CD4-positive, alpha-beta T cell treated with Interleukin-15 for 1 hour (primary cell): ENCODE results near the gene MAMSTR.

Experiments used
- DNase-seq: peaks from one replicate; pipeline ENCODE4 v3.0.0-alpha.2; 2020

MAMSTR gene

DNA sequence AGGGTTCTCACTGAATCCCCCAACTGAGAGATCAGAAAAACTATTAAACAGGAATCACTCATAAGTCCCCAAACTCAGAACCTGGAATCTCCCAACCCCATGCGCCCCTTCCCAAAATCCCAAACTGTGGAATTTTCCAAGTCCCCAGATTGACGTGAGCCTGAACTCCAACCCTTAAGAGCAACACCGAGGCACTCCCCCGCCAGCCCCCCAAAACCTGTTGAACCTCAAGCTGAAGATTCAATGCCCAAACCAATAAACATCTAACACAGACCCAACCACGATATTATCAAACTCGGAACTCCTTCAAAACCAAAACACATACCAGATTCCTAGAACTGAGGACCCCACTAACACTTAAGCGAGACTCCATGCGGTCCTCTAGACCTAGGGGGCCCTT is 26.6 kb upstream of the MAMSTR start:
- no peak for DNase-seq

DNA sequence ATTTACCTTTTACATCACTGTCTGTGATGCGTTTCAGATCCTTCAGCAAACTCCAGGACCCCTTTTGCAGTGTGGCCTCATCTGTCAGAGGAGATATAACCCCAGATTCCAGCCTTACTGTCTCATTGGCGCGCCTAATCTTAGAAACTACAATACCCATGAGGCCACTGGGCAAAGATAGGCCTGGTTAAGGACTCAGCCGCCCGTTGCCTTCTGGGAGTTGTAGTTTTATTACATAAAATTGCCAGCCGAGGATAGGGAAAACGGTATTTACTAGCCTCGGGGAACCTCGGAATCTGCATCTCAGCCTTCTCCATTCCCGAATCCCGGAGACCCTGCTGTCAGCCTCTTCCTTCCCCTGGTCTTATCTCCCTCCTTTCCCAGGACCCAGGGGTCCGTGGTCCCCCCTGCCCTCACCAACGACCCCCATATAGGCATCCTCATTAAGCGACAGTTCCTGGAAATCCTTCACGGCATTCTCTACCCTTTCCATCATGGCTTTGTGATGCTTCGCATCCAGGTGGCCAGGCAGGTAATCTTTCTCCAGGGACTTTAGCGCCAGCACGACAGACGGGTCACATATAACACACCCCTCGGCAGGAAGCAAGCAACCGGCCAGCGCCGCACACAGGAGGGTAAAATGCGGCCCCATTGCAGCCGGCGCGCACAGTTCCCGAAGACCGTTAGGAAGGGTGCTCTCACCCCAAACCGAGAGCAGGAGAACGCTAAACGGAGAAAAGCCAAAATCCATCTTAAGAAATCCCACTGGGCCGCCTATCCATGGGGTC is 25.9 kb upstream of the MAMSTR start:
- peak; percentile 54 for DNase-seq

DNA sequence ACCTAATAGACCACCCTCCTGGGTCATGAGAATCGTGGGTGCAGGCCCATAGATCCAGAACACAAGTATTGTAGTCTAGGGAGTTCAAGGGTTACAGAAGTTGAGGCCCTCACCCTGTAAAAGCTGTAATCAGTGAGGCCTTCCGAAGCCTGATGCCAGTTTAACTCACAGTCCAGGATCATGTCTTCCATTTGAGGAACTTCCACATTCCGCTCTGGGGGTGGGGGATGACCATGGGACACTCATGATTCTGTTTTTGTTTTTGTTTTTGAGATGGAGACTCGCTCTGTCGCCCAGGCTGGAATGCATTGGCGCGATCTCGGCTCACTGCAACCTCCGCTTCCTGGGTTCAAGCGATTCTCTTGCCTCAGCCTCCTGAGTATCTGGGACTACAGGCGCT is 22.6 kb upstream of the MAMSTR start:
- DNase-seq: no peak

DNA sequence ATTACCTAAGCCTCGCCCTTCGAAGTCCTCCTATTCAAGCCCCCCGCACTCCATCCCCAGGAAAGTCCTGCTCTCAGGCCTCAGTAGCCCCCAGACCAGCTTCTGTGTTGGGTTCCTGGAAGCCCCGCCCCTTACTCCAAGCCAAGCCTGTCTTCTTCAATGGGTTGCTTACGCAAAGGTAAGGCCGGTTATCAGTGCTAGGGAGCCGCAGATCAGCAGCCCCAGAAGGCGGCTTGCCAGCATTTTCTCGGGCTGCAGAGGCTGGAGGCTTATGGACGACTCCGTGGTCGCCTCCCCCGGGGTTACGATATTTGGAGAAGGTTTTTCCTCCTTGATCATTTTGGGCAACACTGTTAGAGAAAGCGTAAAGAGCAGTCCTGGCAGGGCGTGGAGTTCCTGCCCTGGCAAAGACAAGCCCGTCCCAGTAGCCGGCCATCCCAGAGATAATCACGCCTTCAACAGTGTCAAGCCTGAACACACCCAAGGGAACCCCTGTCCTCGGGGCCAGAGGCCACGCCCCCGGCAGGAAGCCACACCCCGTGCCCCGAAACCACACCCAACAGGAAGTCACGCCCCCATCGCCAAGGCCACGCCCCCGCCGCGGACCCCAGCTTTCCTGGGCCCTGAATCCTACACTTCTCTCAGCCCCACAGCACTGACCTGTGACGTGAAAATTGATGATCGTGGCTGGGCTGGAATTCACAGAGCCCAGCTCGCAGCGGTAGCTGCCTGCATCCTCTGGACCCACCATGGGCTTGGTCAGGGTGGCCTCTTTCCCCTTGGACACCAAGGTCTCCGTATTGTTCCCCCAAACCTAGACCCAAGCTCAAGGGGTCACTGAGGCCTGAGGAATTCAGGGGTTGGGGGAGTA is 21.8 kb upstream of the MAMSTR start:
- peak; percentile 27 for DNase-seq

DNA sequence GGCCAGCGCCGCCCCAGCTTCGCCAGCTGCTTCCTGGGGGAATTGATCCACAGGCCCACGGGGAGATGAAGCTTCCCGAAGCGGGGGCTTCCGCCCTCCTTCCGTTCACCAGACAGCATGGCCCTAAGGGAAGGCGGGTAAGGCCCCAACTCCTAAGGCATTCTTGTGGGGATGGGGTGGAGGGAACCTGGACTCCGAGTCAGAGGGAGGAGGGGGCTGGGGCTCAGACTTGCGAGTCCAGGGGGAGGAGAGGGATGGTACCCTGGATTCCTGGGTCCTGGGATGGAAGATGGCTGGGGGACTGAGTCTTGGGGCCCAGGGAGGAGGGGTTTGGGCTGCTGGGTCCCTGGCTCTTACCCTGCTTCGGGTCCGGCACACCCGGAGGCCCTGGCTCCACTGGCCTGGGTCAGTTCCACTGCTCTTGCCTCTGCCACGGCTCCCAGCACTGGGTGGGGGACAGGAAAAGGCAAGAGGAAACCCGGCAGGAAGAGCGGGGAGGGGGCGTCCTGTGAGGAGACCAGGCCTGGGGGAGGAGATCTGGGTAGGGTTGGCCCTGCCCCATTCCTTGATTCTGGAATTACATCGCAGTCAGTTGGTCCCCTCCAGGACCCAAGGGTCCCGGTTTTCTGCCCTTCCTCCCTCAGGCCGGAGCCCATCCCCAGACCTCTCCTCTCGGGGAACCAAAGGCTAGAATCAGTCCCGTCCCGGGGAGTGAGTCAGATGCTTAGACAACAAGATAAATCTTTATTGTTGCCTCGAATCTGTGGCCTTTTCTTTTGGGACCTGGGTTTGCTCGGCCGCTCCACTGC is 20.8 kb upstream of the MAMSTR start, which contains the start of gene RASIP1:
Gene RASIP1 (minus strand): TSS at position 447 of the 809 bp plus-strand sequence. CDS start 328 bp downstream, at position 119.
- no peak for DNase-seq

DNA sequence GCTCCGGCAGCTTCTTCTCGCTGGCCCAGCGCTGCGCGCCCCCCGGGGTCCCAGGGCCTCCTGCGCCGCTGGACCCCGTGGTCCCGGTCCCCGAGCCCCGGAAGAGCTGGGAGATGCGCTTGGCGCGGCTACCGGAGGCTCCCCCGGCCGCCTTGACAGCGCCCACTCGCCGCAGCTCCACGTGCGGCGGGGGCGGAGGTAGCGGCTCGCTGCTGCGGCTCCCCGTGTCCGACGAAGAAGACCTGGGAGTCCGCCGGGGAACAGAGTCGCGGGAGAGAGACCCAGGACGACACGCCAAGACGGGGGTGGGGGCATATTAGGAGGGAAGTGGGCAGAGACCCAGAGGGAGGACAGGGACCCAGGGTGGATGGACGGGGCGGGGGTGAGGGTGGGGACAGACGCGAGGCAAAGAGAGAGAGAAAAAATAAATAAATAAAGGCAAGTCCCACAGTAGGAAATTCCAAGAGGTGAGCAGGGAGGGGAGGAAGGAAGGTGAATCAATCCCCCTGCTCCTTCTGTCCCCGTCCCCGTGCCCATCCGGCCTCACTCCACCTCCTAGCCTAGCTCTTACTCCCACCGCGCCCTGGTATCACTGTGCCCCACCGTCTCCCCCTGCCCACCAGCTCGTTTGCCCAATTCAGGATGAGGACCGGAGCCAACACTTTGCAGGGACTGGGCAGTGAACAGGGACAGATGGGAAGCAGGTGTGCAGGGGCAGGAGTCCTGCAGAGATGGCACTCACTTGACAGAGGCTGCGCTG is 20.1 kb upstream of the MAMSTR start:
- DNase-seq: no peak

DNA sequence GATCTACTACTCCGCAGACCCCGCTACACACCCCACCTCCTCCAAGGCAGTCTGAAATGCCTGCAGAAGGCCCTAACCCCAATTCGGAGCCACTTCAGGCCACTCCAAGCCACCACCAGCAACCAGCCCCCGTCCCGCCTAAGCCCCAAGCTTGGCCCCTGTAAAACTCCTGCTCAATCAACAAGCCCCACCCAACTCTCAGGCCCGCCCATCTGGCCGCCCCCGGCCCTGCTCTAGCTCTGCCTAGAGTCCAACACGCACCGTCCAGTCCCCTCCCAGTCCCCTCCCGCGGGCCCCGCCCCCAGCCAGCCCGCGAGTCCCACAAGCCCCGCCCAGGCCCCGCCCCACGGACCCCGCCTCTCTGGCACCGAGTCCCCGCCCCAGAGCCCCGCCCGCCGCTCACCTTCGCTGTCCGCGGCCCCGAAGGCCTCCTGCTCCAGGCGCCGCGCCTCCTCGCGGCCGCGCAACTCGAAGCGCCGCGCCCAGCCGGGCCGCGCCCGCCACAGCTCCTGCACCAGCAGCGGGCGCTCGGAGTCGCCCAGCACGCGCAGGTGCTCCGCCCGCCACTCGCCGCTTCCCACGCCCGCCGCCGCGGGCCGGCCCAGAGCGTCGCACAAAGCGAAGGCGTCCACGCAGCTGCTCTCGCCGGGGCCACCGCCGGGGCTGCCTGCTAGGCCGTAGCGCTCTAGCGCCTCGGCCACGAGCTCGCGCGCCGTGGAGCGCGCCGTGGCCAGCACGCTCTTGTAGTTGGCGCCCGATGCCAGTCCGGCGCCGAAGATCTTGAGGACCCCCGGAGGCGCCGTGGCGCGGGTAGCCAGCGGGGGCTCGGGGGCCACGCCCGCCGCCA is 19.3 kb upstream of the MAMSTR start:
- DNase-seq: peak; percentile 92

DNA sequence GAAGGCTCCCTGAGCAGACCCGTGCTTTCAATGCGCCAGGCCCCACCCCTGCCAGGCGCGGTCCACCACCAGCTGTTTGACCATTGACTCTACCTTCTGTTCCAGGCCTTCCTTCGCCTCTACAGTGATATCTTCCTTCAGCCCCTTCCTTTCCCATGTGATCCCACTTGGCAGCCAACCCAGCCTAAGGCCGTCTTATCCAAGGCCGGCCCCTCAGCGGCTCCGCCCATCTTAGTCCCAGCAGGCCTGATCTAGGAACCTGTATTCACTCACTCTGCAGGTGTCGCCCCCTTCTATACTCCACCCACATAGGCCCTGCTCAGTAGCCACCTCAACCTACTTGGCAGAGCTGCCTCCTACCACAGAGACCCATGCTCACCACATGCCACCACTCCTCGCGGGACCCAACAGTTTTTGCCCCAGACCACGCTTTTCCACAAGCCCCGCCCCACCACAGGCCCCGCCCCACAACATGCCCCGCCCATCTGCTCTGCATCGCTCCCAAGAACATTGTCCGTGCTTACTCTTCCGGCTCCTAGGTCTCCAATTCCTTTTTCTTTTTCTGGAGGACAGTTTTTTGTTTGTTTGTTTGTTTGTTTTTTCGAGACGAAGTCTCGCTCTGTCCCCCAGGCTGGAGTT is 18.0 kb upstream of the MAMSTR start:
- no peak for DNase-seq

DNA sequence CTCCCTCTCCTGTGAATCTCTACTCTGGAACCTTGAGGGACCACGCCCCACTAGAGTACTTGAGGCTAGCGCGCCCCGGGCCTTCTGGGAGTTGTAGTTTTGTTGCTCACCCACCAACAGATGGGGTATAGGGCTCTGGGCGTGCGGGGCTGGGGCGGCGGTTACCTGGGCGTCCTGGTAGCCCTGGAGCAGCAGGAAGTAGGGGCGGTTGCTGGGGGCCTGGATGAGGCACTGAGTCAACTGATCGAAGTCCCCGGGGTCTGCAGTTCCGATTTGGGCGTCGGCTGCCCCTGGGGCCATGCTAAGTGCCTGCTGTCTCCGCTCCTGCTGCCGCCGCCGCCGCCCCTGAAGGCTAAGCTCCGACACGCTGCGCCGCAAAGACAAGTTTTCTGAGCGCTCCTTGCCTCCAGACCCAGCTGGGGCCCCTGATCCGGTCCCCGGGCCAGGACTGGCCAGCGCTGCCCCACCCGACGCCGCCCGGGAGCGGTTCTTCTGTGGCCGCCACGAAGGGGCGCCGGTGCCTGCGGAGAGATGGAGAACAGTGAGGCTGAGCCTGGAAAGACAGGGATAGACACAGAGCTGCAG is 15.6 kb upstream of the MAMSTR start:
- DNase-seq: no peak

DNA sequence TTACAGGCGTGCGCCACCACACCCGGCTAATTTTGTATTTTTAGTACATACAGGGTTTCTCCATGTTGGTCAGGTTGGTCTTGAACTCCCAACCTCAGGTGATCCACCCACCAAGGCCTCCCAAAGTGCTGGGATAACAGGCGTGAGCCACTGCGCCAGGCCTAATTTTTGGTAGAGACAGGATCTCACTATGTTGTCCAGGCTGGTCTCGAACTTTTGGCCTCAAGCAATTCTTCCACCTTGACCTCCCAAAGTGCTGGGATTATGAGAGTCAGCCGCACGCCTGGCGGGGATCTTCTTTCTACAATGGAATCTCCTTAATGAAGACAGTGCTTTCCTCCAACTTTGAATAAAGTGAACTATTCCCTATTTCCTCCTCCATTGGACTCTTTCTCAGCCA is 15.1 kb upstream of the MAMSTR start:
- no peak for DNase-seq

DNA sequence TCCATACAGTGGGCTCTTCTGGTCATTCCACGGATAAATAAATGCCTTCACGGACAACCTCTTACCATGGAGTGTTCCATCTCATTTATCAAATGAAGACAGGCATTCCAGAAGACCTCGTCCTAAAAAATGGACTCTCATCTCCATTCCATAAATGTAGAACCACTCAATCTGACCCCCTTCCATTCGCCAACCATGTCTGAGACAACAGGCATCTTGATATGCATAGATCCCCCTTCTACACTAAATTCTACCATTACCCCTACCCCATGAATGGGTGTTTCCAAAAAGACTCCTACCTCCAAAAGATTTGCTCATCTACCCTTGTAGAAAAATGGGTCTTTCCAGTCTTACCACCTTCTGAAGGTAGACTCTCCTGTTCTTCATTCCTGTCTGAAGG is 11.9 kb upstream of the MAMSTR start:
- no peak for DNase-seq

DNA sequence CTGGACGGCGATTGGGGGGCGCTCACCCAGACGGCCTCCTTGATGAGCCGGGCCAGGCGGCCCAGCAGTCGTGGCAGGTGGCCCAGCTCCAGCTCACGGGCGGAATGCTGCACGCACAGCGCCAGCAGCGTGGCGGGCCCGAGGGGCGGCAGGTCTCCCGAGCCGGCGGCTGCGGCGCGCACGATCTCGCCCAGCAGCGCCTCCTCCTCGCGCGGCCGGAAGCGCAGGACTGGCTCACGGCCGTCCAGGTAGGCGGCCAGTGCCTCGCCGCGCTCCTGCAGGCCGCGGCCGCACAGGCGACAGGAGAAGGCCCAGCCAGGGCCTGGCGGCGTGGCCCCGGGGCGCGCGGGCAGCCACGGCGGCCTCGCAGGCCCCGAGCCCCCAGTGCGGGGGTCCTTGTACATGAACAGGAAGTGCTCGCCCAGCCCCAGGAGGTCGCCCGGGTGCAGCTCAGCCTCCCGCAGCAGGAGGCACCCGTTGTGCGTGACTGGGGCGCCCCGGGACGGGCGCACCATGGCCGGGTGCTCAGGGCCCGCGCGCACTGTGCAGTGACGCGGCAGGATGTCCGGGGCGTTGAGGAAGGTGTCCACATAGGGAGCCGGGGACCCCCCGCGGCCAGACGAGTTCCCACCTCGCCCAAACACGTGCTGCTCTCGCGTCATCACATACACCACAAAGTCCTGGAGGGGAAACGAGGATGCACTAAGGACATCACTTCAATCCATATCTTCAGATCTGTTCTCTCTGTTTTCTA is 9.6 kb upstream of the MAMSTR start:
- DNase-seq: no peak

DNA sequence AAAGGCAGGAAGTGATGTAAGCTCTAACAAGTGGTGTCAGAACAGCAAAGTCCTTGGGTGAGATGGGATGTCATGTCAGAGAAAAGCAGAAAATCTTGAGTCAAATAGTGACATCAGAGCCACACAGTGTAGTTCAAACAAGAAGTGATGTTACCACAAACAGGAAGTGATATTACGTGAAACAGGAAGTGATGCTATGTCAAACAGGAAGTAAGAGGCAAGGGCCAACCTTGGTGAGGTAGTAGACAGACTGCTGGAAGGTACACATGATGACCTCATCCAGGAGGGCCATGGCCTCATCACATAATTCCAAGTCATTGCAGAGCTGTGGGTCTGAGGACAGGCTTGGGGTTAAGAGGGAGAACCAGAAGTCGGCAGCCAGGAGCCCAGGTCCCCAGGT is 7.0 kb upstream of the MAMSTR start:
- peak; percentile 71 for DNase-seq

DNA sequence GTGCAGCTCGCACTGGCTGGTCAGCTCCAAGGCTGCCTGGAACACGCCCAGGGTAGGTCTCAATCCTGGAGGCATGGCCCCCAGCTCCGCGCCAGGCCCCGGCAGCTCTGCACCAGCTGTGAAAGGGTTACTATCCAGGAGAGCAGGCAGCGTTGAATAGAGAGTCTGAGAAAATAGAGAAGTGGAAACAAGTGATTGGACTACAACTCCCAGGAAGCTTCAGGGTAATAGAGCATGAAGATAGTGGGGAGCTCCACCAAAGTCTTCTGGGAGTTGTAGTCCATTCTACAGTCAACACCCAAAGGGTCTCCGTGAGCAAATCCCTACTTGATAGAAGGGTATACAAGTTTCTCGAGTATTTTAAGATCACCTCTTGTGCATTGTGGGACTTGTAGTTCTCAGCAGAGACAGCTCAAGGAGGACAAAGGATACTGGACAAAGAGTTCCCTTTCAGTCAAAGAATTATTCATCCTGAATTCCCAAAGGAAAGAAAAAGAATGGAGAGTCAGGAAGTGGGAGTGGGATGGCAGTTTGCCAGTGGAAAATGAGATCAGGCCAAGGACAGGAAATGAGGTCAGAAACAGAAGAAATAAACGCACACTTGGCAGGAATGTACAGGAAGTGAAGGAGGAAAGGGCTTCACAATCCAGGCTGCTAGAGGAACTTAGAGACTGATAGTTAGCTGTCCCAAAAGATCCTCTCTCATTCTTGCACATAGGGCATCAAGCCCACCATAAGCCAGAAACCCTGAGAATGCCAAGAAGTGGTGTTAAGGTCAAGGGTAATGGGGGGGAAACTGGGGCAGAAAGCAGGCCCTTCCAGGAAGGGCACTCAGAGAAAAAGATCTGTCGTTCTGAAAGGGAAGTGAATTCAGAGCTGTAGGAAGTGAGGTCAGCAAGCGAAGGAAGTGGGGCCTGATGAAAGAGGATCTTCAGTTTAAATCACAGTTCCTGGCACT is 5.5 kb upstream of the MAMSTR start:
- DNase-seq: peak; percentile 46

DNA sequence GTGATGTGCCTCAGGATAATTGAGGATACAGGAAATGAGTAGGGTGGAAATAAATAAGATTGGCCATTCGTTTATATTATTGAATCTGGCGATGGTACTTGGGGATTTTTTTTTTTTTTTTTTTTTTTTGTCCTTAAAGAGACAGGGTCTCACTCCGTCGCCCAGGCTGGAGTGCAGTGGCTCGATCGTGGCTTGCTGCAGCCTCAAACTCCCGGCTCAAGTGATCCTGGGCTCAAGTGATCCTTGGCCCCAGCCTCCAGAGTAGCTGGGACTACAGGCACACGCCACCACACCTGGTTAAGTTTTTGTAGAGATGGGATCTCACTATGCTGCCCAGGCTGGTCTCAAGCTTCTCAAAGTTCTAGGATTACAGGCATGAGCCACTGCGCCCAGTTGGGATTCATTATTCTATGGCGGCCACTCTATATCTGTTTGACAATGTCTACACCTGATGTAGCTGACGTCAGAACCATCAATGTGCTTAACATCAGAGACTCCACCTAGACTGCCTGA is 2.7 kb upstream of the MAMSTR start:
- DNase-seq: no peak

DNA sequence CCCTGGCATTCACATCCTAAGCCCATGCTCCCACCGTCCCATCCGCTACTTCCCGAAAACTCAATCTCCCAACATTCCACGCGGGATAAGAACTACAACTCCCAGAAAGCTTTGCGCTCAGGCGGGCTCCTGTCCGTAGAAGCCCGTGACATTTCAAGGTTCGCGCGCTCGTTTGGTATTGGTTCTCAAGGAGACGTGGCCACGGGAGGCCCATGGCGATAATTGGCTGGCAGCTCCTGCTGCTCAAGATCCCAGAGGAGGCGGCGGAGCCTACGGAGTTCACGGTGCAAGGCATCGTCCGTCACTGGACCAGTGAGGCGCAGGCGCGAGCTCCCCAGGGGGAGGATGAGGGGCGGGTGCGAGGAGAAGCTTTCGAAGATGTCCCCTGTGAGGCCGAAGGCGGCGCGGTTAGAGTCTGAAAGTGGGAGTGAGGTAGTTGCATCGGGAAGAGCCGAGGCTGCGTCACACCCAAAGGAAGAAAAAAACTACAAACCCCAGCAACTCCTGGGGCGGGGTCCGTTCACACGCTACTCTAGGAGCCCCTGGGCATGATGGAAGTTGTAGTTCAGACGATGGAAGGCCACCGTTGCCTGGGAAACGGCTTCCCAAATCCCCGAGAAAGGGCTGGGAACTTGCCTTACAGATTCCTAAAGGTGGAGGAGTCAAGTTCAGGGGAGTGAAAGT is 1.2 kb upstream of the MAMSTR start:
- DNase-seq: peak; percentile 96

DNA sequence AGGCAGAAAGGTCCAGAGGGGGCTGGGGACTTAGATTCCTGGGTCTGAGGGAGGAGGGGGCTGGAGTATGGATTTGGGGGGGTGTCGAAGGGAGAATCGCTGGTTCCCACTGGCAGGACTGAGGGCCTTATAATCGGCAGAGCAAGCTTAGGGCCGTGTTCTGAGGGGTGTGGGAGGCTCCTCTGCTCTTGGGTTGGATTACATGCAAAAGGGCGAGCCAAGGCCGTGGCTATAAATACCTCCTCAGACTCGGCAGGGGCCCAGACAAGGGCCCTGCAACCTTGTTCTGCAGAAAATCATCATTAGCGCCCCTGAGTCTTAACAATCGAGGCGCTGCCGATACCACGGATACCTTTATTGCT is 707 bp upstream of the MAMSTR start:
- no peak for DNase-seq

DNA sequence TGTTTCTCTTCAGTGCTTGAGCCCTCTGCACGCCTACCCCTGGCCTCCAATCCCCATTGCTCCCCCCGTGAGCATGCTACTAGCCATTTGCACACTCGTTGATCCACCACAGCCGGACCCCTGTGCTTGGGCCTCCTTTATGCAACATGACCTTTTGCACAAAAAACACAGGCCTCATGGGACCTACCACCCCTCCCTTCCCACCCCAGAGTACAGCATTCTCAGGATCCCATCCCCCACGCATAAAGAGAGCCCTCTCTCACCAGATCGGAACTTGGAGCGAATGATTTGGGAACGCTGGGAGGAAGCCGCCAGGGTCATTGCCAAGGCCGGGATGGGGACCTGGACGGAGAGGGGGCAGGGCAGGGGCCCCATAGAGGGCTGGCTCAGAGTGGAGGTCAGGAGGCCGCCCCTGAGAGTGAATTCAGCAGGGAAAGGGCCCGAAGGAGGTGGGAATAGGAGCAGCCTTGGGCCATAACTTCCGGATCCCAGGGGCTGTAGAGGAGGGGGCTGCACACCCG is 754 bp downstream of the MAMSTR start:
- no peak for DNase-seq
